NOMO-1 treated with DMSO at 0.1 percent for 48 hours (cell line): Measurements from ENCODE around the gene KIAA1671.

Experiments
- DNase-seq: peaks from one replicate; lab custom pipeline; 2025; ENCODE audit not compliant: unreplicated experiment; lab: John Stamatoyannopoulos, UW

The KIAA1671 gene

GRCh38 chr22:24950272-24950902 lies 2.1 kb upstream of the KIAA1671 start:
- DNase-seq, result no peak

GRCh38 chr22:24952837-24953383 lies 394 bp downstream of the KIAA1671 start:
- no peak for DNase-seq

GRCh38 chr22:24953384-24954113 lies 1.0 kb downstream of the KIAA1671 start:
- DNase-seq, result no peak

DNA sequence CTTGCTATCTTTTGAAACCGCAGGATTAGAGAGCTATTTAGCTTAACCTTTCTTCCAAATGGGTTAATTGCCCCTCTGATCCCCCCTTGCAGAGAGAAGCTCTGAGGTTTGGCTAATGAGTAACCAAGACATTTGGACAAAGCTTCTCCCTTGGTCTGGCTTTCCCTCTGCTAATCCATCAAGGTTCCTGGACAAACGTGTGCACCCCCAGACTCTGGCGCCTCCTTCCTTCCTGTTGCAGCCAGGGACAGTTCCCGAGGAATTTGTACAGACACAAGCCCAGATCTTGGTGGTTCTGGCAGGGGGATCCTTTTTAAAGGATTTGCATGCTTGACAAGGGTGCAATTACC lies 1.6 kb downstream of the KIAA1671 start:
- no peak for DNase-seq

DNA sequence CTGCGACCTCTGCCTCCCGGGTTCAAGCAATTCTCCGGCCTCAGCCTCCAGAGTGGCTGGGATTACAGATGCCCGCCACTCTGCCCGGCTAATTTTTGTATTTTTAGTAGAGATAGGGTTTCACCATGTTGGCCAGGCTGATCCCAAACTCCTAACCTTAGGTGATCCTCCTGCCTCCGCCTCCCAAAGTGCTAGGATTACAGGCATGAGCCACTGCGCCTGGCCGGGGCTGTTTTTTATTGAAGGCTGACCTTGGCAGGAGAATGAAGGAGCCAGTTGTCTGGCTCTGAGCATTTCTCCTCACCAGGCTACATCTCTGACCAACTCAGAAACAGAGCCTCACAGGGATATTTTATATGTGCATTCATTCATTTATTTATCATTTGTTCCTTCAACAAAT lies 2.3 kb downstream of the KIAA1671 start:
- no peak for DNase-seq

DNA sequence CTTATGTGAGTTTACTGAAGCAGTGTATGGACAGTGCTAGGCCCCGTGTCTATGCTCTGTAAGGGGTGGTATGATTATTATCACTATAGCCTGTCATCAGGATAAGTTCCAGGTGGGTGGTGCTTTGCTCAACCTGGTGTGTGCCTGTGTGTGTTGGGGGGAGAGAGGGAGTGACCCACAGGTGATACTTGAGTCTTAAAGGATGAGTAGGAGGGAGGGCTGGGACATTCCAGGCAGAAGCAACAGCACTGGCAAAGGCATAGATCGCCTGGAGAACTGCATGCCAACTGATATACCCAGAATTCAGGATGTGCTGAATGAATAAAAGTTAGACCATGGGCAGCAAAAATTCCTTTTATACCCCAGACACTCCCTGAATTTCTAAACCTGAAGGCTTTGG lies 4.5 kb downstream of the KIAA1671 start:
- no peak for DNase-seq

- no peak for DNase-seq
These were observed 8.8 kb downstream of the KIAA1671 start for GRCh38 chr22:24961217-24961844.

GRCh38 chr22:24962094-24962493 lies 9.6 kb downstream of the KIAA1671 start:
- no peak for DNase-seq

GRCh38 chr22:24962835-24963234 lies 10.3 kb downstream of the KIAA1671 start:
- DNase-seq, result no peak

DNA sequence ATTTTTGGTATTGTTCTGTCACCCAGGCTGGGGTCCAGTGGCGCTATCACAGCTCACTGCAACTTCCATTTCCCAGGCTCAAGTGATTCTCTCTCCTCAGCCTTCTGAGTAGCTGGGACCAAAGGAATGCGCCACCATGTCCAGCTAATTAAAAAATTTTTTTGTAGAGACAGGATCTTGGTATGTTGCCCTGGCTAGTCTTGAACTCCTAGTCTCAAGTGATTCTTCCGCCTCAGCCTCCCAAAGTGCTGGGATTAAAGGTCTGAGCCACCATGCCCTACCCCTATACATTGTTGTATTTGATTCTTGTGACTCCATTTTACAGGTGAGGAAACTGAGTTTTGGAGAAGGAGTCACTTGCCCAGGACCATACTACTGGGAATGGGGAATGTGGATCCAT lies 11.9 kb downstream of the KIAA1671 start:
- no peak for DNase-seq

DNA sequence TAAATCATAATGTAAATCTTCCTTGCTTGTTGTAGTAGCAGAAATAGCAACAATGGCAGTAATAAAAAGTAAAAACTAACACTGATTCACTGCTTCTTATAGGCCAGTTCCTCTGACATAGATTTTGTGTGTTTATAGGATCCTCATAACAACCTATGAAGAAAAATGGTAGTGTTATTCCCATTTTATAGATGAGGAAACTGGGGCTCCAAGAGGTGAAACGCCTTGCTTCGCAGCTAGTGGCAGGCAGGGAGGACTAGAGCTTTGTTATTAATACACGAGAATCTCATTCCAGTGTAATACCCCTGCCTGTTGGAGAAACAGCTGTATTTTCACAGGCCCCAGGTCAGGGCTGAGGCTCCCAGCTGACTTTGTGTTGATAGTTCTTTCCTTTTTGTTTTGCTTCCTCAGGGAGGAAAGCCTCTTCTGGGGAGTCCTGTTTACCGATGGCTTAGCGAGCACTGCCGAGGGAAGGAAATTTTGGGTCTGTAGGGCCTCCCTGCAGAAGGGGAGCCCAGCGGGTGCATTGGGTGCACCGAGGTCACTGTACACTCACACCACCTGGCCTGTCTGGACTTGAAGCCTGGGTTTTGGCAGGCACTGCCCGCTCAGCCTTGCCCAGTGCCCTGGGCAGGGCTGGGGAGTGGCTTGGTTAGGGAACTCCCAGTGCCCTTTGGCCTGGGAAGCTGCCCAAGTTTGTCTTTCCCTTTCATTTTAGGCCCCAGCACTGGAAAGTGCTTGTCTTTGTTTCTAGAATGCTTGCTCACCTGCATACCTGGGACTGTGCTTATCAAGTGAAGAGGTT lies 13.5 kb downstream of the KIAA1671 start:
- DNase-seq, result no peak

DNA sequence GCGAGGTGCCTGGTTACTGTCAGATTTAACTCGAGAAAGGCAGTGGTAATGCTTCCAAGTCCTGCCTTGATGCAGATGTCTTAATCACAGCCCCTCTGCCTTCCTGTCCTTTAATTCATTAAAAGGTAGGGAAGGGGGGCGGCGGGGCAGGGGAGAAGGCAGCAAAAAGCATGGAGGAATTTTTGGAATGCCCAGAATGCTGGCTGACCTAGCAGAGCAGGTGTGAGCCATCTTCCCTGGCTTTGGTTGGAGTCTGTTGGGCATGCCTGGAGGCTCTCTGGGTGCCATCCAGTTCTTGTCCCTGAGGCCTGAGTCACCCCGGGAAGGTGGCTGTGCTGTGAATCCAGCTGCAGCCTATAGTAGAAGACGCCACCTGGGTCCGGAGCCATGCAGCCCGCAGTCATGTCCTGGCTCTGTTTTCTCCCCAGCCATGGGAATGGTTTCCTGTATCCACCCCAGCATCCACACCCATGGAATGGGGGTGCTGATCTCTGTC lies 15.6 kb downstream of the KIAA1671 start:
- DNase-seq, result no peak

DNA sequence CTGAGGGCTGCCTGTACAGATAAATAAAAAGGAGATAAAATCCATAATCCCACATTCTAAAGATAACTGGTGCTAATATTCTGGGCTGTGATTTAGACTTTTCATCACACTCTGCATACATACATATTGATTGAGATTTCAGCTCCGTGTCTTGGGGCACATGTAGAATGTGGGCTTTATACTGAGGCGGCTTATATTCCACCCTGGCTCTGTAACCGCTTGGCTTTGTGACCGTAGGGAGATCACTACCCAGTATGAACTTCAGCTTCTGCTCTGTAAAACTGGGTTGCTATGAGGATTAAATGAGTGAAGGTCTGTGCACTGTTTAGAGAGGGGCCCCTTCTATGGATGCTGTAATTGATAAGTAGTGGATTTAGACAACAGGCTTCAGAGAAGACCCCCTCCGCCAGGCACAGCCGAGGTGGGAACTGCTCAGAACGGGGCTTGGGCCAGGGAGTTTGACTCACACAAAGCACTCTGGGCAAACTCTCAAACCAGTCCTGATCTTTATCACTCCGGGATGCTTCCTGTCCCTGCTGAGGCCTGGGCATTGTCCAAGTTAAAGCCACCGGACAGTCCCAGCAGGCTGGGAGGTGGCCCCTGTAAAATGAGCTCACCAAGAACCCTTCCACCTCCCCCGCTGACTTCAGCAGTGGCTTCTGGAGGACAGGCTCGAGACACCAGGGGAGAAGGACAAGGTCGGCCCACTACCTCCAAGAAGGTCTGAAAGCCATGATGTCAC lies 17.2 kb downstream of the KIAA1671 start:
- DNase-seq, result no peak

DNA sequence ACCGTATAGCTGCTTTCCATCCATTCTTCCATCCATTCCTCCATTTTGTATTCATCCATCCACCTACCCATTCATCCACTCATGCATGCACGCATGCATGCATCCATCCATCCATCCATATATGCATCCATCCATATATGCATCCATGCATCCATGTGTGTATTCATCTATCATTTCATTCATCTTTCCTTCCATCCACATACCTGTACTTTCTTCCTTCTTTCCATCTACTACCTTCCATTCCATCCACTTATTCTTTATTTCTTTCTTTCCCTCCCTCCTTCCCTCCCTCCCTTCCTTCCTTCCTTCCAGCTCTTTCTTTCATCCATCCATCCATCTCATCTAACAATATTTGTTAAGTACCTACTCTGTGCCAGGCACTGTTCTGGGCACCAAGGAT lies 19.9 kb downstream of the KIAA1671 start:
- DNase-seq, result no peak

DNA sequence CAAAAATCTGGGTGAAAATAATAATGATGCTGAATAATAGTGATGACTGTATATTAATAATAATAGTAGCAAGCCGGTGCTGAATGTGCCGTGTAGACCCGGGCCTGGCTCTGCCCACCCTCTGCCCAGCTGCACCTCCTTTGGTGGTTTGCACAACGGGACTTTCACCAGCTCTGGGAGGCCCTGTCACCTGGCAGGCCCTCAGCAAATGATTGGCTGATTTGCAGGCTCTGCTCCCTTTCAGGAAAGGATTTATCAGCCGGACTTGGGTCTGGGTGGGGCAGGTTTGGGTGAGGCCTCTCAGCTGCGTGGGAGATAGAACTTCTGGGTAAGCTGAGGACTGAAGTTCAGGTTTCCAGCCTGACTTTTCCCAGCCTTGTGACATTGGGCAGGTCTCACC lies 21.4 kb downstream of the KIAA1671 start:
- DNase-seq, result no peak

- no peak for DNase-seq
These were observed 22.7 kb downstream of the KIAA1671 start for GRCh38 chr22:24975125-24975640.

DNA sequence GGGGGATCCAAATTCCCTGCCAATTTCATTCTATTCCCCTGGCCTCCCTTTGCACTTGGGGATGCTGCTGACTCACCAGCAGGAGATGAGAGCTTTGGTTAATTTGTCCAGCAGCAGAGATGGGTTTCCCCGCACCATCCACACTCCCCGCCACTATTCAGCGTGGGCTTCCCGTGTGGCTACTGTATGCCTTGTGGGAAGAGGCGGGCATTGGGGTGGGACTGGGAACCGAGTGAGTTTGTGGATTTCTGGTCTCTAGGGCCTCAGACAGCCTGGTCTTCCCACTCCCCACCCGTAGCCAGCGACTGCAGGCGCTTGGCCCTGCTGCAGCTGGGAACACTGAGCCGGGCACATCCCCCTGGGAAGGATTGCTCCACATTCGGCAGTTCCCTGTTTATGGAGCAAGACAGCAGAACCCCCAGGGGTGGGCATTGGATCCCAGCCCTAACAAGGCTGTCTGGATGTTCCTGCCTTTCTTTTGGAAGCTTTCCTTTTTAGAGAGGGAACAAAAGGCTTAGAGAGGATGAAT lies 23.4 kb downstream of the KIAA1671 start:
- DNase-seq, result no peak

DNA sequence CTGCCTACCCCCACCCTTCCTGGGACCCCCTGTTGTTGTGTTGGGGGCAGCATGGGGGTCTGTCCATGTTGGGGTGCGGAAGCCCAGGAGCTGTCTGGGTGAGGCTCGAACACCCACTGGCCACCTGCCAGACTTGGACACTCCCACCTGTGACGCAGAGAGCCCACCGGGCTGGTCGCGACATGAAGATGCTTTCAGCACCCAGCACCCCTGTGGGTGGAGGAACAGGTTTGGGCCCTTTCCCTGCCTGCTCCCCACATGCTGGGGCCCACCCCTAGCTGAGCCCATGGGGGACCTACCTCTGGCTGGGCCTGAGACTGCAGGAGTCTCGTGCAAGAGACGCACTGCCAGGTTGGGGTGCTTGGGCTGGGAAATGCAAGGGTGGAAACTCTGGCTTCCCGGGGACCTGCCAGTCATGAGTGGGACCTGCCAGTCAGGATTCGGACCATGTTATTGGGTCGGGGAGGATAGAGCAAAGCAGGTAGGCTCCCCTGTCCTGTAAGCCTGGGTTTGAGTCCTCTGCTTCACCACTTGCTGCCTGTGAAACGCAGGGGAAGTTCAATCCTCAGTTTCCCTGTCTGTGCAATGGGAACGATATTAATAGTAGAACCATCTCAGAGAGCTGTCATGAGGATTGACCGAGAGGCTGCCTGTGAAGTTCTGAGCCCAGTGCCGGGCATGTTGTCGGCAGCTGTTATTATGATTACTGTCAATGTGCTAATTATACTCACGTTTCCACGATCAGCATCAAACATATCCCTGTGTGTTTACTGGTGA lies 24.1 kb downstream of the KIAA1671 start:
- DNase-seq, result no peak
